ENCODE data around the gene LSP1. TPM values are rescaled to one million over a fixed set of nuclear protein-coding genes. Genes with fewer than 3 reads are reported as not detected.

LSP1 gene
- total and polyA plus RNA-seq, 2 of the 8 experiments (the other 6 are each of a cell fraction or from before 2014, with no cell fraction given) = 0.03 TPM; not detected in 1

DNA sequence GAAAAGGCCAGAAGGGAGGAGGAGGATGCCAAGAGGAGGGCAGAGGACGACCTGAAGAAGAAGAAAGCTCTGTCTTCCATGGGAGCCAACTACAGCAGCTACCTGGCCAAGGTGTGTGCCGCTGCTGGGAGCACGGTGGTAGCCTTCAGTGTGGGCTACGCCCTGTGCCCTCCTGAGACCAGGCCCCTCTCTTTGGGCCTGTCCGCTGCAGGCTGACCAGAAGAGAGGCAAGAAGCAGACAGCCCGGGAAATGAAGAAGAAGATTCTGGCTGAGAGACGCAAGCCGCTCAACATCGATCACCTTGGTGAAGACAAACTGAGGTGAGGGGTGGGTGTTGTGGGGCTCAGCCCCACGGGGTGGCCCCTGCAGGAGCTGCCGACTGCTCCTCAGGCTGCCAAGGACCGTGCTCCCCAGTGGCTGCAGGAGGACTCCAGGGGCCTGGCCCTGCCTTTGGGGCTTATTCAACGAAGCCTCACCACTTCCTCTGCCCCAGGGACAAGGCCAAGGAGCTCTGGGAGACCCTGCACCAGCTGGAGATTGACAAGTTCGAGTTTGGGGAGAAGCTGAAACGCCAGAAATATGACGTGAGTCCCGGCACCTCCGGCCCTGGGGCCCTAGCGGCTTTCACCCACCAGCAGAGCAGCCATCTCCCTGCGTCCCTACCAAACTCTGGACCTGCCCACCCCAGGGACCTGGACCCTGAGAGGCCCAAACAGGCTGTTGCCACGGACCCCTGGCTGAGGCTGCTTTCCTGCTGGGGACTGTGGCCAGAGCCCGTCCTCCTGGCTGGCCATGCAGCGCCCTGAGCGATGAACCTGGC lies 81.7 kb downstream of the LSP1 start (continued):
- TF ChIP-seq BCL11A (IDR thresholded peaks at IDR 0.05; ENCODE audit: low read depth in 2 of 2, low read length in 2 of 2) = no peak
- TF ChIP-seq, protein P1, sequence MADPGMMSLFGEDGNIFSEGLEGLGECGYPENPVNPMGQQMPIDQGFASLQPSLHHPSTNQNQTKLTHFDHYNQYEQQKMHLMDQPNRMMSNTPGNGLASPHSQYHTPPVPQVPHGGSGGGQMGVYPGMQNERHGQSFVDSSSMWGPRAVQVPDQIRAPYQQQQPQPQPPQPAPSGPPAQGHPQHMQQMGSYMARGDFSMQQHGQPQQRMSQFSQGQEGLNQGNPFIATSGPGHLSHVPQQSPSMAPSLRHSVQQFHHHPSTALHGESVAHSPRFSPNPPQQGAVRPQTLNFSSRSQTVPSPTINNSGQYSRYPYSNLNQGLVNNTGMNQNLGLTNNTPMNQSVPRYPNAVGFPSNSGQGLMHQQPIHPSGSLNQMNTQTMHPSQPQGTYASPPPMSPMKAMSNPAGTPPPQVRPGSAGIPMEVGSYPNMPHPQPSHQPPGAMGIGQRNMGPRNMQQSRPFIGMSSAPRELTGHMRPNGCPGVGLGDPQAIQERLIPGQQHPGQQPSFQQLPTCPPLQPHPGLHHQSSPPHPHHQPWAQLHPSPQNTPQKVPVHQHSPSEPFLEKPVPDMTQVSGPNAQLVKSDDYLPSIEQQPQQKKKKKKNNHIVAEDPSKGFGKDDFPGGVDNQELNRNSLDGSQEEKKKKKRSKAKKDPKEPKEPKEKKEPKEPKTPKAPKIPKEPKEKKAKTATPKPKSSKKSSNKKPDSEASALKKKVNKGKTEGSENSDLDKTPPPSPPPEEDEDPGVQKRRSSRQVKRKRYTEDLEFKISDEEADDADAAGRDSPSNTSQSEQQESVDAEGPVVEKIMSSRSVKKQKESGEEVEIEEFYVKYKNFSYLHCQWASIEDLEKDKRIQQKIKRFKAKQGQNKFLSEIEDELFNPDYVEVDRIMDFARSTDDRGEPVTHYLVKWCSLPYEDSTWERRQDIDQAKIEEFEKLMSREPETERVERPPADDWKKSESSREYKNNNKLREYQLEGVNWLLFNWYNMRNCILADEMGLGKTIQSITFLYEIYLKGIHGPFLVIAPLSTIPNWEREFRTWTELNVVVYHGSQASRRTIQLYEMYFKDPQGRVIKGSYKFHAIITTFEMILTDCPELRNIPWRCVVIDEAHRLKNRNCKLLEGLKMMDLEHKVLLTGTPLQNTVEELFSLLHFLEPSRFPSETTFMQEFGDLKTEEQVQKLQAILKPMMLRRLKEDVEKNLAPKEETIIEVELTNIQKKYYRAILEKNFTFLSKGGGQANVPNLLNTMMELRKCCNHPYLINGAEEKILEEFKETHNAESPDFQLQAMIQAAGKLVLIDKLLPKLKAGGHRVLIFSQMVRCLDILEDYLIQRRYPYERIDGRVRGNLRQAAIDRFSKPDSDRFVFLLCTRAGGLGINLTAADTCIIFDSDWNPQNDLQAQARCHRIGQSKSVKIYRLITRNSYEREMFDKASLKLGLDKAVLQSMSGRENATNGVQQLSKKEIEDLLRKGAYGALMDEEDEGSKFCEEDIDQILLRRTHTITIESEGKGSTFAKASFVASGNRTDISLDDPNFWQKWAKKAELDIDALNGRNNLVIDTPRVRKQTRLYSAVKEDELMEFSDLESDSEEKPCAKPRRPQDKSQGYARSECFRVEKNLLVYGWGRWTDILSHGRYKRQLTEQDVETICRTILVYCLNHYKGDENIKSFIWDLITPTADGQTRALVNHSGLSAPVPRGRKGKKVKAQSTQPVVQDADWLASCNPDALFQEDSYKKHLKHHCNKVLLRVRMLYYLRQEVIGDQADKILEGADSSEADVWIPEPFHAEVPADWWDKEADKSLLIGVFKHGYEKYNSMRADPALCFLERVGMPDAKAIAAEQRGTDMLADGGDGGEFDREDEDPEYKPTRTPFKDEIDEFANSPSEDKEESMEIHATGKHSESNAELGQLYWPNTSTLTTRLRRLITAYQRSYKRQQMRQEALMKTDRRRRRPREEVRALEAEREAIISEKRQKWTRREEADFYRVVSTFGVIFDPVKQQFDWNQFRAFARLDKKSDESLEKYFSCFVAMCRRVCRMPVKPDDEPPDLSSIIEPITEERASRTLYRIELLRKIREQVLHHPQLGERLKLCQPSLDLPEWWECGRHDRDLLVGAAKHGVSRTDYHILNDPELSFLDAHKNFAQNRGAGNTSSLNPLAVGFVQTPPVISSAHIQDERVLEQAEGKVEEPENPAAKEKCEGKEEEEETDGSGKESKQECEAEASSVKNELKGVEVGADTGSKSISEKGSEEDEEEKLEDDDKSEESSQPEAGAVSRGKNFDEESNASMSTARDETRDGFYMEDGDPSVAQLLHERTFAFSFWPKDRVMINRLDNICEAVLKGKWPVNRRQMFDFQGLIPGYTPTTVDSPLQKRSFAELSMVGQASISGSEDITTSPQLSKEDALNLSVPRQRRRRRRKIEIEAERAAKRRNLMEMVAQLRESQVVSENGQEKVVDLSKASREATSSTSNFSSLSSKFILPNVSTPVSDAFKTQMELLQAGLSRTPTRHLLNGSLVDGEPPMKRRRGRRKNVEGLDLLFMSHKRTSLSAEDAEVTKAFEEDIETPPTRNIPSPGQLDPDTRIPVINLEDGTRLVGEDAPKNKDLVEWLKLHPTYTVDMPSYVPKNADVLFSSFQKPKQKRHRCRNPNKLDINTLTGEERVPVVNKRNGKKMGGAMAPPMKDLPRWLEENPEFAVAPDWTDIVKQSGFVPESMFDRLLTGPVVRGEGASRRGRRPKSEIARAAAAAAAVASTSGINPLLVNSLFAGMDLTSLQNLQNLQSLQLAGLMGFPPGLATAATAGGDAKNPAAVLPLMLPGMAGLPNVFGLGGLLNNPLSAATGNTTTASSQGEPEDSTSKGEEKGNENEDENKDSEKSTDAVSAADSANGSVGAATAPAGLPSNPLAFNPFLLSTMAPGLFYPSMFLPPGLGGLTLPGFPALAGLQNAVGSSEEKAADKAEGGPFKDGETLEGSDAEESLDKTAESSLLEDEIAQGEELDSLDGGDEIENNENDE (IDR thresholded peaks at IDR 0.05; ENCODE audit: insufficient replicate concordance, low read length) = no peak
- no peak for TF ChIP-seq KDM4A (IDR thresholded peaks at IDR 0.05; ENCODE audit: low read depth, low read length, severe bottlenecking)
- TF ChIP-seq, protein P2, sequence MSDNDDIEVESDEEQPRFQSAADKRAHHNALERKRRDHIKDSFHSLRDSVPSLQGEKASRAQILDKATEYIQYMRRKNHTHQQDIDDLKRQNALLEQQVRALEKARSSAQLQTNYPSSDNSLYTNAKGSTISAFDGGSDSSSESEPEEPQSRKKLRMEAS (IDR thresholded peaks at IDR 0.05) = no peak

All from H1 (cell line).